RPMI7951 (cell line): Measurements from ENCODE around the gene B3GNT9. TPM values are rescaled to one million over a fixed set of nuclear protein-coding genes. Genes with fewer than 3 reads are reported as not detected.

Source experiments
- DNase-seq: peaks from one replicate; pipeline ENCODE4 v3.0.0-alpha.2; 2012; ENCODE audit warnings: low read depth
- total RNA-seq: library from RNA; depleted of rRNA; stranded (reverse); fragments of >200 nt; shearing (Covaris generic); gene quantifications from 2 replicates; pipeline ENCODE4 v1.2.3, GENCODE V29; 2014; rRNA removed

The B3GNT9 gene
- total RNA-seq, 1 experiment from 2014 or later: 25.6 TPM

- DNase-seq: no peak
Measured at GRCh38 chr16:67112591-67113399, 38.0 kb downstream of the B3GNT9 start.

GRCh38 chr16:67111951-67112444 is 38.8 kb downstream of the B3GNT9 start:
- no peak for DNase-seq

DNA sequence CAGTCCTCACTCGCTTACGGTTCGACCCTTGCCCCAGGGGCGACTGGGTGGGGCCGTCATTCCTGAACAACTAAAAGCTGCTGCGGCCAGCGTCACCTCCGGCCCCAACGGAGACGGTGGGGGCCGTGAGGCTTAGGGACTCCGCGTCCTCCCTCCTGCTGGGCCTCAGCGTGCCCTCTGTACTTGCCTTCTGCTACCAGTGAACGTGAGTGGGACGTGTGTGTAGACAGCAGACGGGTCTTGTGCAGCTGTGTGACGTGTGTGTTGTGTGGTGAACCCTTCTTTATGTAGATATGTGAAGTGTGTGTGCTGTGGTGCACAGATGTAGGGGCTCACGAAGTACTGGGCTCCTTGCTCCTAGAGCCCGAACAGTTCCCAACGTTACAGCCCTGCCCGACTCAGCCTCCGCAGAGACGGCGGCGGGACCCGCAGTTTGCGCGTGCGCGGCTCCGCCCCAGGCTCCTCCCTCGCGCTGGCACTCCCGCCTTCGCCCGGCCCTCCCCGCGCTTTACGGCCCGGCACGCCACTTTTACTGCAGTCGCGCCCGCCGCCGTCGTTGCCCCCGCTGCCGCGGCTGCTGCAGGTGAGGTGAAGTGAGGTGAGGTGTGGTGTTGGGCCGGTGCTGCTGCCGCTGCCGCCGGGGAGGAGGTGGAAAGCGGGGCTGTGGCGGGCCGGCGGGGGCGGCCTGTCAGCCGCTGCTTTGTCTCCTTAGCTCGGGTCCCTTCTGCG is 41.2 kb downstream of the B3GNT9 start, which contains the start of gene PHAF1:
Gene PHAF1, plus strand, starts transcription at position 535 of the 729 bp plus-strand sequence. CDS start 235 bp downstream, outside the sequence.
- DNase-seq: peak; percentile 85

DNA sequence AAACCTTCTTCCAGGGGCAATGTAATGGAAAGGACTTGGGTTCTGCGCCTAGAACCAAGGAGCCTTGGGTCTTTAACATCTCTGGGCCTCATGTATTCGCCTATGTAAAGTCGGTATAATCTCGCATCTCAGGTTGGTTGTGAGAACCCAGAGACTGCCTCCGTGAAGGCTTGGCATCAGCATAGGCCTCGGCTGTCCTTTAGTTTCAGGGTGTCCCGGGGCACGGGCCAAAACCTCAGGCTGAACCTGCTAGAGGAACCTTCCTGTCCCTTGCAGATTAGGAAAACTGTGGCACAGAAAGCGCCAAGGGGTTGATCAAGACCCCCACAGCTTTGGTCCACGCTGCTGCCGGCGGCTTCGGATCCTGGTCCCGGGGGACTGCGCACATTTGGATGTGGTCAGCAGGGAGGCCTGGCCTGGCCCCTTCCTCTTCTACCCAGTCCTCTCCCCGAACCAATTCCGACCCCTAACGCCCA is 41.8 kb downstream of the B3GNT9 start:
- DNase-seq: no peak

DNA sequence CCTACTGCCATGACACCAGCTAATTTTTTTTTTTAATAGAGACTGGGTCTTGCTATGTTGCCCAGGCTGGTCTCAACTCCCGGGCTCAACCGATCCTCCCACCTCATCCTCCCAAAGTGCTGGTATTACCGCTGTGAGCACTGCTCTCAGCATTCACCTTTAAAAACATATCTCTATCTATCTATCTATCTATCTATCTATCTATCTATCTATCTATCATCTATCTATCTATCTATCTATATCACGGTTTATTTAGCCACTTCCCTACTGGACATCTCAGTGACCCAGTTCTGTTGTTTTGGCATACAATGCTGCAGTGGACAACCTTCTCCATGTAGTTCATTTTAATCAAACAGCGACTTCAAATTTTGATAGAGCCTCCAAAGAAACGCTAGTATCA is 42.3 kb downstream of the B3GNT9 start:
- DNase-seq: no peak

GRCh38 chr16:67105881-67106280 is 44.9 kb downstream of the B3GNT9 start:
- DNase-seq: no peak

DNA sequence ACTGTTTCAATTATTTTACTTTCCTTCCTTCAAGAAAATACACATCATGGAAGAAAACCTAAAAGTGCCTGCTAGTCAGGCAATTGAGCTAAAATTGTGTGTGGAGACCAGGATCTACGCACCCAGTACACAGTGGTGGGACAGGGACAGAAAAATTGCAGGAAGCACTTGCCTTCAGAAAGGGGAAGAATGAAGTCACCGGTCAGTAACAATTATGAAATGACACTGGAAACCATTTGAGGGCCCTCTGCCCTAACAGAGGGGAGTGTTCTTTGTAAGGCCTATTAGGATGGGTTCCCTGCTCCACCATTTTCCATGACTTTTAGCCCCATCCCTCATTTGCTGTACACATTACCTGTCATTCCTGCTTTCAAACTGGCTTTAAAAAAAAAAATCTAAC is 45.6 kb downstream of the B3GNT9 start:
- no peak for DNase-seq

- DNase-seq: no peak
Measured at GRCh38 chr16:67104845-67105244, 46.0 kb downstream of the B3GNT9 start.

- DNase-seq: peak; percentile 57
Measured at GRCh38 chr16:67104061-67104460, 46.7 kb downstream of the B3GNT9 start.

- peak; percentile 44 for DNase-seq
Measured at GRCh38 chr16:67101311-67102082, 49.3 kb downstream of the B3GNT9 start.

DNA sequence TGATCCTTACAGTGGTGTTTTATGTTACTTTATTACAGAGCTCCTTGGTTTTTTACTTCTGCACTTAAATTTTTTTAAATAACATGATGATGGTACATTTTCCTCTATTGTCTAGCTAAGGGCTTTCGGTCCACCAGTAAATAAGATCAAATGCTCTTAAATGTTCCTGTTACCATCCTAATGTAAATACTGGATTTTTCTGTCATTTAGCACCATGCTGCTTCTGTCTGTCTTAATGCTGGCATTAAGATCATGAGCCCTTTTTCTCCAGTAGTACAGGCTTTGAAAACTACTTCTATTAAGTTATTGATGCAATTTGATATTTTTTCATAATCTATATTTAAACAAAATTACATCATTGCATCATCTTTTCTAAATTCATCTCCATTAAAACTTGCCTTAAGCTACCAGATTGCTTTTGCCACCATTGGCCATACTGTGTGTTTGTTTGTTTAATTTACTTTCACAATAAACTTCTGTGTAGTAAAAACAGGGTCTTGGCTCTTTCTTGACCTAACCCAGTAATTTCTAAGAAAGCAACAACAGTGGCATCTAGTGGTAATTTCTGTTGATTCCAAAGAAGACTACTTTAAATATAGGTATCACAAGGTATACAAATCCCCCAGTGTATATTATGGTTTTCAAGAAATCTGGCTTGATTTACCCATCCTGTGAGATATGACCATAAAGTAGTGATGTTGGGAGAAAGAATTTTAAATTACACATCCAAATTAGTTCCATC is 50.1 kb downstream of the B3GNT9 start:
- peak; percentile 23 for DNase-seq

GRCh38 chr16:67098599-67098998 is 52.2 kb downstream of the B3GNT9 start:
- no peak for DNase-seq

Other genes starting within 250 kb of the B3GNT9 start
- not detected in 2 replicates for gene CDH16, start 232.1 kb downstream of the B3GNT9 start, total RNA-seq
- gene RRAD, start 225.5 kb downstream of the B3GNT9 start, total RNA-seq: 3.4 and 5.1 TPM in 2 replicates
- gene CIAO2B, start 216.6 kb downstream of the B3GNT9 start, total RNA-seq: 254 and 336 TPM in 2 replicates
- 19.2 and 21.3 TPM in 2 replicates for gene CES2, start 215.5 kb downstream of the B3GNT9 start, total RNA-seq
- 0.10 TPM in 1 of 2 replicates, not detected in the other for gene CES3, start 189.7 kb downstream of the B3GNT9 start, total RNA-seq
- 0.72 TPM in 1 of 2 replicates, not detected in the other for gene CES4A, start 162.4 kb downstream of the B3GNT9 start, total RNA-seq
- 98.3 and 105 TPM in 2 replicates for gene CBFB, start 121.8 kb downstream of the B3GNT9 start, total RNA-seq
- 13.7 and 18.0 TPM in 2 replicates for gene PHAF1, start 41.1 kb downstream of the B3GNT9 start, total RNA-seq
- 13.0 and 29.5 TPM in 2 replicates for gene TRADD, start 8.9 kb upstream of the B3GNT9 start, total RNA-seq
- 4.2 and 10.2 TPM in 2 replicates for gene FBXL8, start 9.0 kb upstream of the B3GNT9 start, total RNA-seq
- 3.7 and 4.7 TPM in 2 replicates for gene HSF4, start 13.7 kb upstream of the B3GNT9 start, total RNA-seq
- 29.4 and 32.3 TPM in 2 replicates for gene NOL3, start 19.5 kb upstream of the B3GNT9 start, total RNA-seq
- 4.2 and 7.8 TPM in 2 replicates for gene MATCAP1, start 33.0 kb upstream of the B3GNT9 start, total RNA-seq
- gene EXOC3L1, start 39.1 kb upstream of the B3GNT9 start, total RNA-seq: 0.39 and 0.60 TPM in 2 replicates
- gene E2F4, start 41.2 kb upstream of the B3GNT9 start, total RNA-seq: 67.9 and 75.9 TPM in 2 replicates
- 0.48 and 0.78 TPM in 2 replicates for gene ELMO3, start 48.1 kb upstream of the B3GNT9 start, total RNA-seq
- 37.1 and 48.5 TPM in 2 replicates for gene TMEM208, start 76.1 kb upstream of the B3GNT9 start, total RNA-seq
- gene FHOD1, start 96.5 kb upstream of the B3GNT9 start, total RNA-seq: 33.6 and 37.2 TPM in 2 replicates
- 0.98 and 1.1 TPM in 2 replicates for gene SLC9A5, start 98.0 kb upstream of the B3GNT9 start, total RNA-seq
- 2.9 and 4.9 TPM in 2 replicates for gene PLEKHG4, start 128.5 kb upstream of the B3GNT9 start, total RNA-seq
- not detected in 2 replicates for gene KCTD19, start 175.7 kb upstream of the B3GNT9 start, total RNA-seq
- not detected in 2 replicates for gene LRRC36, start 175.8 kb upstream of the B3GNT9 start, total RNA-seq
- gene TPPP3, start 242.5 kb upstream of the B3GNT9 start, total RNA-seq: 0.24 and 0.29 TPM in 2 replicates